Skeletal muscle tissue (tissue), 4 donors: Measurements from ENCODE around the gene CCDC142. TPM values are rescaled to one million over a fixed set of nuclear protein-coding genes. Genes with fewer than 3 reads are reported as not detected.

Source experiments
- H3K27ac ChIP-seq: one replicate; pipeline ENCODE4 v1.7.0; 2013; ENCODE audit warnings: mild to moderate bottlenecking, low read depth, low read length, inconsistent platforms
- H3K27me3 ChIP-seq, 3 donors: one replicate each; pipeline ENCODE4 v1.7.0; 2013; ENCODE audit warnings: low read length in 3 of 3; ENCODE audit not compliant: control insufficient read depth in 3 of 3, insufficient read depth in 3 of 3
- H3K36me3 ChIP-seq, 3 donors: one replicate each; pipeline ENCODE4 v1.7.0; 2013; ENCODE audit warnings: low read length in 3 of 3; ENCODE audit not compliant: control insufficient read depth in 3 of 3, insufficient read depth in 3 of 3
- H3K4me1 ChIP-seq, 3 donors: one replicate each; pipeline ENCODE4 v1.7.0; 2013; ENCODE audit warnings: low read length in 3 of 3, mild to moderate bottlenecking in 3 of 3; ENCODE audit not compliant: control insufficient read depth in 3 of 3, insufficient read depth in 3 of 3
- H3K4me3 ChIP-seq, 3 donors: one replicate each; pipeline ENCODE4 v1.7.0; 2013; ENCODE audit warnings: low read length in 3 of 3
- H3K9ac ChIP-seq, 3 donors: one replicate each; pipeline ENCODE4 v1.7.0; 2013; ENCODE audit warnings: low read length in 3 of 3, mild to moderate bottlenecking in 3 of 3, moderate library complexity in 2 of 3, low read depth in 1 of 3
- H3K9me3 ChIP-seq, 3 donors: one replicate each; pipeline ENCODE4 v1.7.0; 2013; ENCODE audit warnings: low read length in 3 of 3; ENCODE audit not compliant: control insufficient read depth in 3 of 3
- total RNA-seq: library from RNA; depleted of rRNA; stranded (reverse); fragments of >200 nt; gene quantifications from one replicate; pipeline ENCODE4 v1.2.3, GENCODE V29; 2014
- donor health status: Osteomylitis.

CCDC142 gene
- total RNA-seq, 1 donor from 2014 or later = 30.3 TPM

DNA sequence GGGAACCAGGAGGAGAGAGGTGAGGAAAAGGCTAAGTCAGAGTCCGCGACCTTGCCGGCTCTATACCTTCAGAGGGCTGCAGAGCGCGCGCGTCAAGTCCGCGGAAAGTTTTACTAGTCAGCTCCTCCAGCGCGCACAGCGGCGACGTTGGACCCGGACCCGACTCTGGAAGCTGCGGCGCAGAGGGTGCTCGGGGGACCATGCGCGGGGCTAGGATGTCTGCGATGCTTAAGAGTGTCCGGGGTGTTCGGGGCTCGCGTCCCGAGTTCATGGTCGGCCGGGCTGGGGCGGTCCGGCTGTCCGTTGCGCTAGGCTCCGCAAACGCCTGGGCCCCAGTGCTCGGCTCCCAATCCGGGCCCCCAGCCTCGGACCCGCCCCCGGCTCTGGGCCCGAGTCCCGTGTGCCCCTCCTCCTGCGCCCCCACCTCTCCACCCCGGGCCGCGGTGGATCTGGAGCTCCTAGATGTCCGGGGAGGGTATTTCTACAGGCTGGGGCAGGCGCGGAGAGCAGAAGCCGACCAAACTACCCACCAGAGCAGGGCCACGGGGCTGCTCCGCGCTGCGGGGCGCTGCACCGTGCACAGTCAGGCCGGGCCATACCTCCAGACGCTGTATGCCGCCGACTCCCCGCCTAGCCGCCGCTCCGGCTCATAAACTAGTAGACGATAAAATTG, 16.6 kb upstream of the CCDC142 start, which contains the start of gene LBX2:
Gene LBX2 (minus strand): TSS at position 337 of the 673 bp plus-strand sequence. CDS start 66 bp downstream, at position 271.
- peaks cover 47 to 75% (median 66%) of the 10 kb centered on the region in 3 donors for H3K27me3 ChIP-seq
- H3K4me3 ChIP-seq = peak within 1 kb of the TSS; percentile 59 to 66 (median 60)
- no peaks in the 10 kb centered on the region for H3K9me3 ChIP-seq
- H3K9ac ChIP-seq = peak within 1 kb of the TSS; percentile 29 to 68 (median 30)
- H3K27ac ChIP-seq = no peak within 1 kb of the TSS
- H3K4me1 ChIP-seq = peaks cover 27 to 29% (median 28%) of the 10 kb centered on the region in 3 donors
- H3K36me3 ChIP-seq = peaks cover 0 to under 1% (median 0%) of the 10 kb centered on the region in 3 donors

DNA sequence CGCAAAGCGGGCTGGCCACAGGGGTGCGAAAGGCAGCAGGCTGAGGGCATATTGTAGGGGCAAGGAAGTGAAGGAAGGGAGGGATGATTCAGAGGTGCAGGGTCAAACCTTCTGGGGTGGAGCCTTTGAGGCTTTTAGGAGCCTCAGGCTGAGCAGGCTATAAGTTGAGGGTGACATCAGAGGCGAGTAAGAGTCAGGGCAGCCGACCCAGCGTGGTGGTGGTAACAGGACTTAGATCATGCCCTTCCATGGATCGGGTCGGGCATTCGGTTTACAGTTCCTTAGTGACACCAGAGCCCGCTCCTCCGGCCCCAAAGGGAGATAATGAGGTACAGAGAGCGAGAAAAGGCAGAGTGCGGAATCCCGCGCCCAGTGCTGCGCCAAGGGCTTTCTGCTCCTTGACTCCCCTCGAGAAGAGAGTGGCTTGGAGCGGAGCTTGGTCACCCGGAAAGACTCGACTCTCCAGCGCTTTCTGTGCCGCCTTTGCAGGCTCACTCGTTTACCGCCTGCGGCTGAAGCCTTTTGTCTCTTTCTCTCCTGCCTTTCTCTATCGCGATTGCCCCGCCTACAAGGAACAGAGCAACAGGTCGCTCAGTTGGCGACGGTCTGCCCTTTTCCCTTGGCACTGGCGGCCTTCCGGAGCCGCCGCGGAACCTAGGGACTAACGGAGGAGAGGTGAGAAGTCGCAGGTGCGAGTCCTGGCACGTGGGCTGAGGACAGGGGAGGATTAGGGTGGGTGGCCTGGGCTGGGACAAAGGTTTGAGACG, 15.9 kb upstream of the CCDC142 start:
- Histone ChIP-seq H3K4me3 (peak overlapping the region; percentile 59 to 66 (median 60)), H3K27ac (no peak overlapping the region), H3K27me3 (peaks cover 47 to 70% (median 62%) of the 10 kb centered on the region in 3 donors), H3K9ac (peak overlapping the region; percentile 29 to 68 (median 30)), H3K4me1 (peaks cover 20 to 23% (median 23%) of the 10 kb centered on the region in 3 donors), H3K36me3 (peaks cover 4 to 8% (median 5%) of the 10 kb centered on the region in 3 donors), H3K9me3 (no peaks in the 10 kb centered on the region)

DNA sequence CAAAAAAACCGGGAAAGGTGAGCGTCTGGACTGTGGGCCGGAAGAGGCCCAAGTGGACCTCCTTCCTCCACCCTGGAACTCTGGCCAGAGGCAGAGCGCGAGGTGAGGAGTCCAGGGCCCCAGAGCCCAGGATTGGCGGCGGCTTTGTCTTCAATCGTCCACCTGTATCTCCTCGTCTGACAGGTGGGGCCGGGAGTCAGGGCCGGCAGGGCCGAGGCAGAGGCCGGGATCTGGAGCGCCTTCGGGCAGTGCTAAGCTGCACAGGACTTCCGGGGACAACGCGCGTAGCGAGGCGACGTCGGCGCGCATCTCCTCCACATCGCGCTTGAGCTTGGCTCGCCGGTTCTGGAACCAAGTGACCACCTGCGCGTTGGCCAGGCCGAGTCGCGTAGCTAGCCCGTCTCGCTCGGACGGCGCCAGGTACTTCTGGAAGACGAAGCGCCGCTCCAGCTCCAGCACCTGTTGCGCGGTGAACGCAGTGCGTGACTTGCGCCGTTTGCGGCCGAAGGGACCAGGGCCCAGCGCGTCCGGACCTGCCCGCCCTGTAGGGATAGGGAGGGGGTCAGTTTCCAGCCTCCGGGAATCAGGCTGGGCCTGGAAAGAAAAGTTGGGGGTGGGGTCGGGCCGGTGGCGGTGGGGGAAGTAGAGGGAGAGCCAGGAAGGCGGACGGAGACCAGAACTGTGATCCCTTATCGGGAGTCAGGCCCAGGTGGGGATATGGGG, 15.1 kb upstream of the CCDC142 start:
- Histone ChIP-seq H3K9ac (peak overlapping the region; percentile 28 to 40 (median 33)), H3K4me3 (peak overlapping the region; percentile 59 to 66 (median 60)), H3K27me3 (peaks cover 47 to 64% (median 62%) of the 10 kb centered on the region in 3 donors), H3K4me1 (peaks cover 19 to 23% (median 23%) of the 10 kb centered on the region in 3 donors), H3K9me3 (no peaks in the 10 kb centered on the region), H3K36me3 (peaks cover 11 to 15% (median 12%) of the 10 kb centered on the region in 3 donors), H3K27ac (no peak overlapping the region)

DNA sequence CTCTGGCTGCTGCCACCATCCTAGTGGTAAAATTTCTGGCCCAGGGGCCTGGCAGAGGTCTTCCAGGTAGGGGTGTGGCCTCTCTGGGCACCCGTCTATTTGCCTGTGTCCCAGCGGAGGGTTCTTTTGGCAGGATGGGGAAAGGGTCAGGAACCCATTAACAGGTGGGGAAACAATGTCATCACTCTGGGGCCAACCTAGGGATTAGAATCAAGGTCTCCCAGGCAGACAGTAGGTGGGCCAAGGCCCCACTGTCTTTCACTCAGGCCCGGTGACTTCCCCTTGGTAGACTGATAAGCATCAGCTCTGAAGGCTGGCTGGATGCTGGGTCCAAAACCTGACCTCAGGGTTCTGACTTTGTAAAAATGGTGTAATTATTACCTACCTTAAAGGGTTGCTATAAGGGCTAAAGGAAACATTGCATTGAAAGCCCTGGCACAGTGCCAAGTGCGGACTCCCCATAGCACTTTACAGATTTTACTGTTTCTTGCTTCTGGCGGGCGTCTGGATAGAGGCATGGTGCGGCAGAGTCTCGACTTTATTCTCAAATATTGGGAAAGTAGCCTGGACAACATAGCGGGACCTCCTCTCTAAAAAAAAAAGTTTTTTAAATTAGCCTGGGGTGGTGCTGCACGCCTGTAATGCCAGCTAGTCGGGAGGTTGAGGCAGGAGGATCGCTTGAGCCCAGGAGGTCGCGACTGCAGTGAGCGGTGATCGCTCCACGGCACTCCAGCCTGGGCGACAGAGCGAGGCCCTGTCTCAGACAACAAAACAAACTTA, 14.4 kb upstream of the CCDC142 start:
- peak overlapping the region in 2 of 3 donors; percentile 33 to 40 for H3K9ac ChIP-seq
- H3K4me1 ChIP-seq = peaks cover 19 to 23% (median 21%) of the 10 kb centered on the region in 3 donors
- H3K27ac ChIP-seq = no peak overlapping the region
- peak overlapping the region; percentile 14 to 60 (median 59) for H3K4me3 ChIP-seq
- H3K36me3 ChIP-seq = peaks cover 19 to 23% (median 20%) of the 10 kb centered on the region in 3 donors
- no peaks in the 10 kb centered on the region for H3K9me3 ChIP-seq
- peaks cover 45 to 56% (median 54%) of the 10 kb centered on the region in 3 donors for H3K27me3 ChIP-seq

DNA sequence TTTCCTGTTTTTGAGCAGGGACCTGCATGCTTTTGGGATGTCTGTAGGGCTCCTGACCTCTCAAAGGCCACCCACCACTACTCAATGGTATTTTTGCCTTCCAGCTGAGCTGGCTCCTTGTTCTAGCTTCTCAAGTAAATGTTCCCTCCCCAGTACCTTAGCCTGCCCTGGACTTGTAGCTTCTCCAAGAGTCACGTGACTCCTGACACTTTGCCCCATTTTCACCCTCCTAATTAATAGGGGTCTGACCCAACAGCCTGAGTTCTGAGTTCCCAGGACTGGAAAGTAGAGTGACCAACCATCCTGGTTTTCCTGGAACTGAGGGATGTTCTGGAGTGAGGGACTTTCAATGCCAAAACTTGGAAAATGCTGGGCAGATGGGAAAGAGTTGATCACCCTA, 12.6 kb upstream of the CCDC142 start:
- no peak overlapping the region for H3K9ac ChIP-seq
- H3K4me3 ChIP-seq = no peak overlapping the region
- H3K27me3 ChIP-seq = peaks cover 32 to 40% (median 39%) of the 10 kb centered on the region in 3 donors

DNA sequence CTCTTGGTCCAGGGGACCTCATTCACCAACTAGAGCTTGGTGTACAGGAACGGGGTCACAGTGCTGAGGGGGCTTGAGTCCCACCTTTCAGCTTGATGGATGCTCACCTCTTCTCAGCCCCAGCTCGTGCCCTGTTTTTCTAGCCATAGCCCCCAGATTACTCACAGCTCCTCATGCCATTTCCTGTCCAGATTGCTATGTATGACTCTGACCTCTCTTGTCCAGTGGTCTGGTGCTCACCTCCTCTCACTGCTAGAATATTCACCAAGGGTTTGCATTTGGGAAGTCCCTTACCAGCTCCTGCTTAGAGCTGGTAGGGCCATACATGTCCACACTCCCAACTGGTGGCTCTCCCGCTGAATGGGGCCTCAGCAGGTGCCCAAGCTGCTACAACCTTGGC, 10.7 kb upstream of the CCDC142 start:
- no peak overlapping the region for H3K27ac ChIP-seq
- no peaks in the 10 kb centered on the region for H3K9me3 ChIP-seq
- H3K27me3 ChIP-seq = peaks cover 15 to 21% (median 20%) of the 10 kb centered on the region in 3 donors
- H3K4me3 ChIP-seq = no peak overlapping the region
- no peak overlapping the region for H3K9ac ChIP-seq
- H3K4me1 ChIP-seq = peaks cover 9 to 12% (median 11%) of the 10 kb centered on the region in 3 donors
- H3K36me3 ChIP-seq = peaks cover 46 to 54% (median 49%) of the 10 kb centered on the region in 3 donors

More for the DNA sequence above, 12.6 kb upstream of the CCDC142 start:
- peaks cover 36 to 39% (median 37%) of the 10 kb centered on the region in 3 donors for H3K36me3 ChIP-seq
- H3K27ac ChIP-seq = no peak overlapping the region
- no peaks in the 10 kb centered on the region for H3K9me3 ChIP-seq
- peaks cover 19 to 23% (median 21%) of the 10 kb centered on the region in 3 donors for H3K4me1 ChIP-seq

DNA sequence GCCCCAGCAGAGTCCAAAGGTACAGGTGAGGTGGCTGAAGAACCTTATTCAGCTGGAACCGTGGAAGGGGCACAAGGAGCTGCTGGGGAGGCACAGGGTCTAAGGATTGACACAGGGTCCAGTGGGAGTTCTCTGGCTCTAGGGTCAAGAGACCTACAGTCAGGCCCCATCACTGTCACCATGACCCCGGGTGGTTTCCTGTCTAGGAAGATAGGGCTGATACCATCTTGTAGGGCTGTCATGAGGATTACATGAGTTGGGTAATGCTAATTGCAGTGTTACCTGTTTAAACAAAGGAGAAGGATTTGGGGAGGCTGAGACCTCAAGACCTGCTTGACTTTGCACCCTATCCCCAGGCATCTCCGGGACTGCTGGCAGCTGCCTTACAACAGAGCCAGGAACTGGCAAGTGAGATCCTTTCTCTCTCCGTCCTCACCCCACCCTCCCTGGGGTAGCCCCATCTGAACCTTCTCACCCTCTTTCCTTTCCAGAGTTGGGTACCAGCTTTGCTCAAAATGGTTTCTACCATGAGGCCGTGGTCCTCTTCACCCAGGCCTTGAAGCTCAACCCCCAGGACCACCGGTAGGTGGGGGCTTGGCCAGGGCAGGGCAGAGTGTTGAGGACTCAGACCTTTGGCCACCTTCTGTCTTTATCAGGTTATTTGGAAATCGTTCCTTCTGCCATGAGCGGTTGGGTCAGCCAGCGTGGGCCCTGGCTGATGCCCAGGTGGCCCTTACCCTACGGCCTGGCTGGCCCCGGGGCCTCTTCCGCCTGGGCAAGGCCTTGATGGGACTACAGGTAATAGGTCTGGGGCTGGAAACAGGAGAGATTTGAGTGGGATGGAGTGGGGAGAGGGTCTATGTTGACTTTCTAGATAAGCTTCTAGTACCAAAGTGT, 9.1 kb upstream of the CCDC142 start:
- H3K9me3 ChIP-seq = no peaks in the 10 kb centered on the region
- H3K4me1 ChIP-seq = no peaks in the 10 kb centered on the region
- H3K4me3 ChIP-seq = no peak overlapping the region
- no peak overlapping the region for H3K27ac ChIP-seq
- peaks cover 2 to 5% (median 4%) of the 10 kb centered on the region in 3 donors for H3K27me3 ChIP-seq
- H3K9ac ChIP-seq = no peak overlapping the region
- peaks cover 46 to 55% (median 50%) of the 10 kb centered on the region in 3 donors for H3K36me3 ChIP-seq

DNA sequence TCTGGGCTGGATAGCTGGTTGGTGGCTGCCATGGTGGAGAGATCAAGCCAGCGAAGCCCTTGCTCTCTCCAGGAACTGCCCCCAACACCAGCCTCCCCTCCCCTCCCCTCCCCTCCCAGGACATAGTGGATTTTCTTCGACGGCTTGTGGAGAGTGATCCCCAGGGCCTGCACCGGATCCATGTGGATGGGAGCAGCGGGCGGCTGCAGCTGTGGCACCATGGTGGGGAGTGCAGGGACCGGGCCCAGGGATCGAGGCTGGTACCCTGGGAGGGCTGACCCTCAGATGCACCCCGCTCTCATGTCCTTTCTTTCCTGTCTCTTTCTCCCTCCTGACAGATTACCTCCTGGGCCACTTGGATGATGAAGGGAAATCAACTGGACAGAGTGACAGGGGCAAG, 7.1 kb upstream of the CCDC142 start:
- H3K4me1 ChIP-seq = no peaks in the 10 kb centered on the region
- H3K27ac ChIP-seq = no peak overlapping the region
- H3K9me3 ChIP-seq = no peaks in the 10 kb centered on the region
- no peak overlapping the region for H3K9ac ChIP-seq
- peaks cover 50 to 64% (median 57%) of the 10 kb centered on the region in 3 donors for H3K36me3 ChIP-seq
- no peaks in the 10 kb centered on the region for H3K27me3 ChIP-seq
- no peak overlapping the region for H3K4me3 ChIP-seq
